Stomach (tissue), 9 donors: ENCODE results near the gene JAKMIP1. TPM values are rescaled to one million over a fixed set of nuclear protein-coding genes. Genes with fewer than 3 reads are reported as not detected.

Experiments used
- DNase-seq, 2 donors: peaks; one replicate each; pipeline versions ENCODE4 v3.0.0 to v3.0.0-alpha.2; 2013 to 2019
- H3K27ac ChIP-seq, 5 donors: fragments of 200-600 bp in 4 of 5; sonication (generic) in 4 of 5; one replicate each; pipeline ENCODE4 v1.5.1; 2013 to 2019; ENCODE audit warnings: mild to moderate bottlenecking in 1 of 5, moderate library complexity in 1 of 5
- H3K27me3 ChIP-seq, 3 donors: fragments of 200-600 bp; sonication (generic); one replicate each; pipeline ENCODE4 v1.5.1; 2017 to 2019; ENCODE audit warnings: mixed run types in 1 of 3
- H3K36me3 ChIP-seq, 4 donors: fragments of 200-600 bp; sonication (generic); 1 replicate in 3 of 4; 2 replicates in 1 of 4; pipeline ENCODE4 v1.5.1; 2016 to 2019
- H3K4me1 ChIP-seq, 4 donors: fragments of 200-600 bp; sonication (generic); one replicate each; pipeline ENCODE4 v1.5.1; 2016 to 2019
- H3K4me3 ChIP-seq, 4 donors: fragments of 200-600 bp; sonication (generic) in 3 of 4; one replicate each; pipeline ENCODE4 v1.5.1; 2016 to 2019; ENCODE audit warnings: mild to moderate bottlenecking in 1 of 4
- H3K9me3 ChIP-seq, 4 donors: fragments of 200-600 bp; sonication (generic); one replicate each; pipeline ENCODE4 v1.5.1; 2016 to 2019
- CTCF ChIP-seq, 7 experiments: fragments of 450-650 bp in 4 of 7; fragments of 200-600 bp in 3 of 7; sonication (generic) in 3 of 7; IDR thresholded peaks; one replicate each; pipeline ENCODE4 v1.5.1; 2016 to 2019; ENCODE audit warnings: antibody characterized with exemption in 7 of 7, control low read depth in 2 of 7, mild to moderate bottlenecking in 1 of 7
- EP300 ChIP-seq: sonication (generic); formaldehyde crosslinking; IDR thresholded peaks from one replicate; pipeline ENCODE4 v1.6.1; 2017; ENCODE audit warnings: antibody characterized with exemption
- POLR2A ChIP-seq, 4 donors: fragments of 450-650 bp; IDR thresholded peaks; one replicate each; pipeline ENCODE4 v1.6.1; 2016; ENCODE audit warnings: antibody characterized with exemption in 4 of 4, control low read depth in 2 of 4, mild to moderate bottlenecking in 1 of 4, moderate library complexity in 1 of 4
- POLR2AphosphoS5 ChIP-seq, 3 donors: sonication (generic); formaldehyde crosslinking; IDR thresholded peaks; one replicate each; pipeline ENCODE4 v1.6.1; 2016; ENCODE audit warnings: antibody characterized with exemption in 3 of 3
- WGBS, 5 donors: extraction: QIAGEN DNeasy Blood & Tissue Kit in 3 of 5; methylation state at CpG; one replicate each; pipeline versions ENCODE4 v1.1.5 to v1.1.7; 2013 to 2018; 5-methylcytosine and 5-hydroxymethylcytosine counted together
- intact Hi-C: fragments of 100-400 bp; cut with DNase I; formaldehyde crosslinking; loops from one replicate; pipeline ENCODE4 v1.15.1; 2023; ENCODE audit warnings: low total_unique reads
- polyA plus RNA-seq, 3 donors: library from polyadenylated mRNA; stranded (reverse); fragments of 200-250 nt; gene quantifications; one replicate each; pipeline ENCODE4 v1.2.3, GENCODE V29; 2013
- total RNA-seq, 5 donors: library from RNA; depleted of rRNA; stranded (reverse); fragments of >200 nt; gene quantifications; one replicate each; pipeline versions ENCODE4 v1.1.0 to v1.2.3, GENCODE V29; 2014 to 2016
- donor health status: healthy with polysubstance abuse.
- donor health status: Bipolar disorder and iron deficiency.
- donor health status: healthy.

JAKMIP1 gene
- total and polyA plus RNA-seq, 8 donors = 0.18 to 10.3 (median 0.54) TPM; not detected in 2

DNA sequence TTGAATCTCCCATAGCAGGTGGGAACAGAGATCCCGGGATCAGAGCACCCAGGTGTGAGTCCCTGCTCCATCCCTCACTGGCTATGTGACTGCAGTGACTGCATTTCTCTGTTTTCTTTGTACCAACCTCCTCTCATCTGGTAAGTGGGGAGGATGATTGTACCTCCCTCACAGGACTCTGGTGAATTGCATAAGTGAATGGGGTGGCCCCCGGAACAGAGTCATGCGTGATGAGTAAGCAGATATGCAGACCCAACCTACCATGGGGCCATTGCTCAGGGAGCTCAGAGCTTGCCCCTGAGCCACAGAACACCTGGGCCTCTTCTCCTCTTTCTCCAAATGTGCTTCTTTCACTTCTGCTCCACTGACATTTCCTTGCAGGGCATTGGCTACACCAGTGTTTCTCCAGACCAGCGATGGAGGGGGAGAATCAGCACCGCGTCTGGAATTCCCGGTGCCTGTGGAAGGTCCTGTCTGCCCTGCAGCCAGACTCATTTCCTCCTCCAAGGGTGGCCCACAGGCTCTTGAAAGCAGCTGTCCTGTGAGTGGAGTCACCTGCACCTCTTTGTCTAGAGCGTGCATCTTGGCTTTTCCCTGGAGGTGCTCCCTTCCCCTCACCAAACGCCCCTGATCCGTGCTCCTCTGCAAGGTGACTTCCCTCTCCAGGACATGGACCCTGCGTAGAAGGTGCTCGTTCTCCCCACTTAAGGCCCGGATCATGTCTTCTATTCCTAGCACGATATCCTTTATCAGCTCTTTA, 212.1 kb downstream of the JAKMIP1 start:
- Histone ChIP-seq H3K36me3 (no peaks in the 10 kb centered on the region), H3K27me3 (peaks cover 0 to 46% (median 0%) of the 10 kb centered on the region in 3 donors), H3K9me3 (peaks cover 0 to 17% (median 9%) of the 10 kb centered on the region in 4 donors), H3K27ac (no peak overlapping the region), H3K4me1 (no peaks in the 10 kb centered on the region), H3K4me3 (no peak overlapping the region)
- intact Hi-C loops = no loop called here
- 75 to 82% (median 79%) methylated on average over 13 to 14 of the region's 14 CpGs for WGBS, 5 donors
- TF ChIP-seq POLR2AphosphoS5 (IDR thresholded peaks at IDR 0.05) (no peak), CTCF (IDR thresholded peaks at IDR 0.05) (no peak), POLR2A (IDR thresholded peaks at IDR 0.05) (no peak), EP300 (no peak)
- DNase-seq = peak in 1 of 2 donors; percentile 17

- H3K27ac ChIP-seq = no peak overlapping the region
- H3K4me3 ChIP-seq = no peak overlapping the region
- intact Hi-C loops = no loop called here
- peaks cover 0 to 17% (median 10%) of the 10 kb centered on the region in 4 donors for H3K9me3 ChIP-seq
- peaks cover 0 to 41% (median 5%) of the 10 kb centered on the region in 3 donors for H3K27me3 ChIP-seq
- no peak for TF ChIP-seq CTCF (IDR thresholded peaks at IDR 0.05)
- no peak for TF ChIP-seq EP300
- TF ChIP-seq POLR2A (IDR thresholded peaks at IDR 0.05) = no peak
- TF ChIP-seq POLR2AphosphoS5 (IDR thresholded peaks at IDR 0.05) = no peak
- no peak for DNase-seq
- no peaks in the 10 kb centered on the region for H3K4me1 ChIP-seq
- no peaks in the 10 kb centered on the region for H3K36me3 ChIP-seq
These were observed 215.5 kb downstream of the JAKMIP1 start for GRCh38 chr4:5984843-5985242.

GRCh38 chr4:5982156-5982973, 218.0 kb downstream of the JAKMIP1 start:
- intact Hi-C loops = no loop called here
- no peaks in the 10 kb centered on the region for H3K36me3 ChIP-seq
- H3K4me1 ChIP-seq = no peaks in the 10 kb centered on the region
- no peak overlapping the region for H3K27ac ChIP-seq
- no peak for TF ChIP-seq POLR2AphosphoS5 (IDR thresholded peaks at IDR 0.05)
- TF ChIP-seq CTCF (IDR thresholded peaks at IDR 0.05) = no peak
- H3K27me3 ChIP-seq = peaks cover 0 to 42% (median 5%) of the 10 kb centered on the region in 3 donors
- no peak overlapping the region for H3K4me3 ChIP-seq
- 70 to 85% (median 74%) methylated on average over 7 to 9 of the region's 9 CpGs for WGBS, 5 donors
- DNase-seq = peak in 1 of 2 donors; percentile 13
- peaks cover 0 to 17% (median 10%) of the 10 kb centered on the region in 4 donors for H3K9me3 ChIP-seq

- peak in 1 of 2 donors; percentile 41 for DNase-seq
- Histone ChIP-seq H3K36me3 (no peaks in the 10 kb centered on the region), H3K27me3 (peaks cover 0 to 60% (median 5%) of the 10 kb centered on the region in 3 donors), H3K4me1 (no peaks in the 10 kb centered on the region), H3K9me3 (peaks cover 0 to 17% (median 10%) of the 10 kb centered on the region in 4 donors), H3K27ac (no peak overlapping the region), H3K4me3 (no peak overlapping the region)
- intact Hi-C loops = no loop called here
- TF ChIP-seq EP300 (no peak), POLR2A (IDR thresholded peaks at IDR 0.05) (no peak), POLR2AphosphoS5 (IDR thresholded peaks at IDR 0.05) (no peak), CTCF (IDR thresholded peaks at IDR 0.05) (no peak)
- 45 to 53% (median 52%) methylated on average over 3 of the region's 3 CpGs for WGBS, 5 donors
These were observed 219.8 kb downstream of the JAKMIP1 start for GRCh38 chr4:5980436-5981155.
